Body of pancreas (tissue), 4 donors: Measurements from ENCODE around the gene CSTB.

Source experiments
- CTCF ChIP-seq, 7 experiments: fragments of 450-650 bp in 4 of 7; fragments of 200-600 bp in 3 of 7; sonication (generic) in 3 of 7; IDR thresholded peaks; one replicate each; pipeline ENCODE4 v1.5.1; 2016 to 2019; ENCODE audit warnings: antibody characterized with exemption in 7 of 7
- POLR2A ChIP-seq, 3 donors: fragments of 450-650 bp; IDR thresholded peaks; one replicate each; pipeline ENCODE4 v1.6.1; 2016; ENCODE audit warnings: antibody characterized with exemption in 3 of 3, mild to moderate bottlenecking in 2 of 3

- TF ChIP-seq CTCF (IDR thresholded peaks at IDR 0.05) (no peak), POLR2A (IDR thresholded peaks at IDR 0.05) (no peak)
Measured at GRCh38 chr21:43743947-43744346, 32.2 kb downstream of the CSTB start.
